Measurements from ENCODE around the gene S100A6.

DNA sequence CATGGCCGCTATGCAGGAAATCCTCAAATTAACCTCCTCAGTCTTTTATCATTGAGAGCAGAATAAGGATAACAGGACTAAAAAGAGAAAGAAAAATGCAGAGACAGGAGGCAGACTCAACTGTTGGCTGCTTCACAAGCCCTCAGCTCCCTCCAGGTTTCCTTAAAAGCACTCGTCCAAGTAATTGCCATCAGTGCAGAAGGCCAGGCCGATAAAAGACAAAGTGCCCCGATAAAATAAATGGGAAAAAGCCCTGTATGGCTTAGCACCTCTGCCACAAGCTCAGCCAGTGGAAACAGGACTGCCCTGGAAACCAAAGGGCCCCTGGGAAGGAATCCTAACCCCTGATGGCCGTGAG lies 8.1 kb downstream of the S100A6 start:
- TF ChIP-seq, protein P1, sequence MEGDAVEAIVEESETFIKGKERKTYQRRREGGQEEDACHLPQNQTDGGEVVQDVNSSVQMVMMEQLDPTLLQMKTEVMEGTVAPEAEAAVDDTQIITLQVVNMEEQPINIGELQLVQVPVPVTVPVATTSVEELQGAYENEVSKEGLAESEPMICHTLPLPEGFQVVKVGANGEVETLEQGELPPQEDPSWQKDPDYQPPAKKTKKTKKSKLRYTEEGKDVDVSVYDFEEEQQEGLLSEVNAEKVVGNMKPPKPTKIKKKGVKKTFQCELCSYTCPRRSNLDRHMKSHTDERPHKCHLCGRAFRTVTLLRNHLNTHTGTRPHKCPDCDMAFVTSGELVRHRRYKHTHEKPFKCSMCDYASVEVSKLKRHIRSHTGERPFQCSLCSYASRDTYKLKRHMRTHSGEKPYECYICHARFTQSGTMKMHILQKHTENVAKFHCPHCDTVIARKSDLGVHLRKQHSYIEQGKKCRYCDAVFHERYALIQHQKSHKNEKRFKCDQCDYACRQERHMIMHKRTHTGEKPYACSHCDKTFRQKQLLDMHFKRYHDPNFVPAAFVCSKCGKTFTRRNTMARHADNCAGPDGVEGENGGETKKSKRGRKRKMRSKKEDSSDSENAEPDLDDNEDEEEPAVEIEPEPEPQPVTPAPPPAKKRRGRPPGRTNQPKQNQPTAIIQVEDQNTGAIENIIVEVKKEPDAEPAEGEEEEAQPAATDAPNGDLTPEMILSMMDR (IDR thresholded peaks at IDR 0.05), result no peak
- TF ChIP-seq, protein P2, sequence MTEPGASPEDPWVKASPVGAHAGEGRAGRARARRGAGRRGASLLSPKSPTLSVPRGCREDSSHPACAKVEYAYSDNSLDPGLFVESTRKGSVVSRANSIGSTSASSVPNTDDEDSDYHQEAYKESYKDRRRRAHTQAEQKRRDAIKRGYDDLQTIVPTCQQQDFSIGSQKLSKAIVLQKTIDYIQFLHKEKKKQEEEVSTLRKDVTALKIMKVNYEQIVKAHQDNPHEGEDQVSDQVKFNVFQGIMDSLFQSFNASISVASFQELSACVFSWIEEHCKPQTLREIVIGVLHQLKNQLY (CRISPR knock-in tag; IDR thresholded peaks at IDR 0.05), result no peak
- TF ChIP-seq ESRRA (CRISPR knock-in tag; IDR thresholded peaks at IDR 0.05; ENCODE audit: borderline replicate concordance), result no peak
- TF ChIP-seq, protein P3, sequence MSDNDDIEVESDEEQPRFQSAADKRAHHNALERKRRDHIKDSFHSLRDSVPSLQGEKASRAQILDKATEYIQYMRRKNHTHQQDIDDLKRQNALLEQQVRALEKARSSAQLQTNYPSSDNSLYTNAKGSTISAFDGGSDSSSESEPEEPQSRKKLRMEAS (CRISPR knock-in tag; IDR thresholded peaks at IDR 0.05), result no peak
- no peak for TF ChIP-seq RORB (CRISPR knock-in tag; IDR thresholded peaks at IDR 0.05)
- TF ChIP-seq ZBTB21 (CRISPR knock-in tag; IDR thresholded peaks at IDR 0.05; ENCODE audit: borderline replicate concordance), result no peak
- TF ChIP-seq ELF4 (CRISPR knock-in tag; IDR thresholded peaks at IDR 0.05; ENCODE audit: low read depth), result no peak
- no peak for TF ChIP-seq ATF1 (CRISPR knock-in tag; IDR thresholded peaks at IDR 0.05)
- no peak for TF ChIP-seq PRRX2 (CRISPR knock-in tag; IDR thresholded peaks at IDR 0.05)
- TF ChIP-seq ZNF138 (CRISPR knock-in tag; conservative IDR thresholded peaks at IDR 0.05), result no peak
- no peak for TF ChIP-seq TP53 (CRISPR knock-in tag; IDR thresholded peaks at IDR 0.05)
- TF ChIP-seq, protein P4, sequence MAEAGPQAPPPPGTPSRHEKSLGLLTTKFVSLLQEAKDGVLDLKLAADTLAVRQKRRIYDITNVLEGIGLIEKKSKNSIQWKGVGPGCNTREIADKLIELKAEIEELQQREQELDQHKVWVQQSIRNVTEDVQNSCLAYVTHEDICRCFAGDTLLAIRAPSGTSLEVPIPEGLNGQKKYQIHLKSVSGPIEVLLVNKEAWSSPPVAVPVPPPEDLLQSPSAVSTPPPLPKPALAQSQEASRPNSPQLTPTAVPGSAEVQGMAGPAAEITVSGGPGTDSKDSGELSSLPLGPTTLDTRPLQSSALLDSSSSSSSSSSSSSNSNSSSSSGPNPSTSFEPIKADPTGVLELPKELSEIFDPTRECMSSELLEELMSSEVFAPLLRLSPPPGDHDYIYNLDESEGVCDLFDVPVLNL (CRISPR knock-in tag; IDR thresholded peaks at IDR 0.05; ENCODE audit: borderline replicate concordance, low read depth), result no peak
- TF ChIP-seq, protein P5, sequence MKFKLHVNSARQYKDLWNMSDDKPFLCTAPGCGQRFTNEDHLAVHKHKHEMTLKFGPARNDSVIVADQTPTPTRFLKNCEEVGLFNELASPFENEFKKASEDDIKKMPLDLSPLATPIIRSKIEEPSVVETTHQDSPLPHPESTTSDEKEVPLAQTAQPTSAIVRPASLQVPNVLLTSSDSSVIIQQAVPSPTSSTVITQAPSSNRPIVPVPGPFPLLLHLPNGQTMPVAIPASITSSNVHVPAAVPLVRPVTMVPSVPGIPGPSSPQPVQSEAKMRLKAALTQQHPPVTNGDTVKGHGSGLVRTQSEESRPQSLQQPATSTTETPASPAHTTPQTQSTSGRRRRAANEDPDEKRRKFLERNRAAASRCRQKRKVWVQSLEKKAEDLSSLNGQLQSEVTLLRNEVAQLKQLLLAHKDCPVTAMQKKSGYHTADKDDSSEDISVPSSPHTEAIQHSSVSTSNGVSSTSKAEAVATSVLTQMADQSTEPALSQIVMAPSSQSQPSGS (CRISPR knock-in tag; IDR thresholded peaks at IDR 0.05; ENCODE audit: borderline replicate concordance, low read depth), result no peak
